ENCODE results near the gene PRAMEF12. TPM values are rescaled to one million over a fixed set of nuclear protein-coding genes. Genes with fewer than 3 reads are reported as not detected.
A peak's percentile ranks its signal among the peaks of the same experiment; 100 is the strongest.
"Not testable (repeated sequence)": the region's sequence is repeated elsewhere in the genome, so short reads cannot be mapped to it uniquely, and the experiment has no call there.

Gene PRAMEF12
- total RNA-seq, 4 donors from 2014 or later, result not detected

- intact Hi-C loops (cut with DNase I; ENCODE audit: low total_unique reads), result no loop called here
- 70 to 82% methylated on average over 6 of the region's 6 CpGs for WGBS, 2 donors
- peak in 1 of 2 donors; percentile 40 for DNase-seq (ENCODE audit: low spot score in 2 of 2)
- H3K4me3 ChIP-seq (ENCODE audit: low read depth, poor library complexity, severe bottlenecking), result no peak overlapping the region
- no peak for TF ChIP-seq POLR2A (IDR thresholded peaks at IDR 0.05)
- TF ChIP-seq CTCF (IDR thresholded peaks at IDR 0.05), result no peak
These were observed 5.4 kb downstream of the PRAMEF12 start for GRCh38 chr1:12778907-12779306.

GRCh38 chr1:12781488-12781887 lies 8.0 kb downstream of the PRAMEF12 start:
- H3K4me3 ChIP-seq (ENCODE audit: low read depth, poor library complexity, severe bottlenecking); DNase-seq (ENCODE audit: low spot score in 2 of 2); intact Hi-C loops (cut with DNase I; ENCODE audit: low total_unique reads): not testable (repeated sequence)
- WGBS, 2 donors, result 75 to 78% methylated on average over 5 of the region's 5 CpGs

GRCh38 chr1:12783783-12784182 lies 10.2 kb downstream of the PRAMEF12 start:
- intact Hi-C loops (cut with DNase I; ENCODE audit: low total_unique reads); H3K4me3 ChIP-seq (ENCODE audit: low read depth, poor library complexity, severe bottlenecking); DNase-seq (ENCODE audit: low spot score in 2 of 2): not testable (repeated sequence)
- 38 to 54% methylated on average over 6 of the region's 7 CpGs for WGBS, 2 donors

- intact Hi-C loops (cut with DNase I; ENCODE audit: low total_unique reads); H3K4me3 ChIP-seq (ENCODE audit: low read depth, poor library complexity, severe bottlenecking): not testable (repeated sequence)
- DNase-seq (ENCODE audit: low spot score in 2 of 2), result peak in 1 of 2 donors; percentile 49
- WGBS, 2 donors, result 81% methylated on average over 8 of the region's 8 CpGs
These were observed 11.2 kb downstream of the PRAMEF12 start for GRCh38 chr1:12784729-12785128.

GRCh38 chr1:12791097-12791496 lies 17.6 kb downstream of the PRAMEF12 start, which contains the start of gene PRAMEF1:
Gene PRAMEF1 (plus strand): TSS chr1:12791397. CDS start chr1:12793228, 1,831 bp downstream.
- intact Hi-C loops (cut with DNase I; ENCODE audit: low total_unique reads); DNase-seq (ENCODE audit: low spot score in 2 of 2): not testable (repeated sequence)
- WGBS, 2 donors, result 72 to 88% methylated on average over 3 to 5 of the region's 5 CpGs

GRCh38 chr1:12798911-12799310 lies 25.4 kb downstream of the PRAMEF12 start:
- intact Hi-C loops (cut with DNase I; ENCODE audit: low total_unique reads), result no loop called here
- WGBS, 2 donors, result 45 to 58% methylated on average over 4 of the region's 4 CpGs
- no peak for TF ChIP-seq CTCF (IDR thresholded peaks at IDR 0.05)
- no peak for TF ChIP-seq POLR2A (IDR thresholded peaks at IDR 0.05)
- no peak overlapping the region for H3K4me3 ChIP-seq (ENCODE audit: low read depth, poor library complexity, severe bottlenecking)
- no peak for DNase-seq (ENCODE audit: low spot score in 2 of 2)

More at GRCh38 chr1:12791097-12791496, 17.6 kb downstream of the PRAMEF12 start, which contains the start of gene PRAMEF1:
- H3K4me3 ChIP-seq (ENCODE audit: low read depth, poor library complexity, severe bottlenecking), result not testable (repeated sequence)

GRCh38 chr1:12799730-12800129 lies 26.2 kb downstream of the PRAMEF12 start:
- 61 to 64% methylated on average over 2 of the region's 2 CpGs for WGBS, 2 donors
- no peak for DNase-seq (ENCODE audit: low spot score in 2 of 2)
- H3K4me3 ChIP-seq (ENCODE audit: low read depth, poor library complexity, severe bottlenecking), result no peak overlapping the region
- TF ChIP-seq CTCF (IDR thresholded peaks at IDR 0.05) (no peak), POLR2A (IDR thresholded peaks at IDR 0.05) (no peak)
- intact Hi-C loops (cut with DNase I; ENCODE audit: low total_unique reads), result no loop called here

GRCh38 chr1:12809933-12810332 lies 36.4 kb downstream of the PRAMEF12 start:
- no peak for DNase-seq (ENCODE audit: low spot score in 2 of 2)
- no peak overlapping the region for H3K4me3 ChIP-seq (ENCODE audit: low read depth, poor library complexity, severe bottlenecking)
- WGBS, 2 donors, result 86 to 89% methylated on average over 1 of the region's 1 CpG
- intact Hi-C loops (cut with DNase I; ENCODE audit: low total_unique reads), result no loop called here
- TF ChIP-seq CTCF (IDR thresholded peaks at IDR 0.05) (no peak), POLR2A (IDR thresholded peaks at IDR 0.05) (no peak)
